PFSK-1 (cell line): ENCODE measurements around the gene FAM171A2.

Experiments used
- FOXP2 ChIP-seq: optimal IDR thresholded peaks from 2 replicates; pipeline ENCODE3; 2011; ENCODE audit warnings: borderline replicate concordance, control low read depth, inconsistent platforms; ENCODE audit not compliant: insufficient read depth; ENCODE audit errors: extremely low read length, extremely low read depth
- POLR2AphosphoS5 ChIP-seq: IDR thresholded peaks from 2 replicates; pipeline ENCODE4 v1.6.1; 2012; ENCODE audit warnings: low read depth, mild to moderate bottlenecking, control low read depth, low read length, moderate library complexity
- SIN3A ChIP-seq: IDR thresholded peaks from 2 replicates; pipeline ENCODE4 v1.6.1; 2012; ENCODE audit warnings: mild to moderate bottlenecking, low read length, moderate library complexity, borderline replicate concordance; ENCODE audit not compliant: insufficient read depth
- TAF1 ChIP-seq: IDR thresholded peaks from 2 replicates; pipeline ENCODE4 v1.6.1; 2012; ENCODE audit warnings: low read length, control low read depth, borderline replicate concordance; ENCODE audit not compliant: insufficient read depth
- TF ChIP-seq, protein P1 (sequence below), 2 experiments: IDR thresholded peaks; 2 replicates each; pipeline versions ENCODE4 v1.6.1 to v1.8.0; 2011 to 2012; ENCODE audit warnings: low read depth in 2 of 2, low read length in 2 of 2, control low read depth in 1 of 2, inconsistent platforms in 1 of 2, mild to moderate bottlenecking in 1 of 2, moderate library complexity in 1 of 2; ENCODE audit not compliant: insufficient read depth in 1 of 2

Gene FAM171A2

DNA sequence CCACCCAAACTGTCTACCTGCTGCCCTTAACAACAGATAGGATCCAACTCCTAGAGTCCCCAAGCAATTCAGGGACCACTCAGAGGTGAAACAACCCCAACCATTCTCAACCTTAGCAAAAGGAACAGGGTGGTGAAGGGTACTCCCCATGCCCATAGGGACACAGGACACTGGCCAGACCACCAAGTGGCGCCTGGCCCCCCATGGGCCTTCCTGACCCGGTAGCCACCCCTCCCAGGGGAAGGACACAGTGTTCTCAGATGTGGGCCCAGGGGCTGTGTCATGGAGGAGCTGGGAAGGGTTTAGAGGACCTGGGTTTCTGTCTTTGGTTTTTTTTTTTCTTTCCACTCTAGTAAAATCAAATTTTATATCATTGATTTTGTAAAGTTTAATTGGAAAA lies 29.3 kb downstream of the FAM171A2 start:
- no peak for TF ChIP-seq FOXP2
- TF ChIP-seq POLR2AphosphoS5, result no peak
- TF ChIP-seq SIN3A, result no peak
- no peak for TF ChIP-seq TAF1
- TF ChIP-seq, protein P1, sequence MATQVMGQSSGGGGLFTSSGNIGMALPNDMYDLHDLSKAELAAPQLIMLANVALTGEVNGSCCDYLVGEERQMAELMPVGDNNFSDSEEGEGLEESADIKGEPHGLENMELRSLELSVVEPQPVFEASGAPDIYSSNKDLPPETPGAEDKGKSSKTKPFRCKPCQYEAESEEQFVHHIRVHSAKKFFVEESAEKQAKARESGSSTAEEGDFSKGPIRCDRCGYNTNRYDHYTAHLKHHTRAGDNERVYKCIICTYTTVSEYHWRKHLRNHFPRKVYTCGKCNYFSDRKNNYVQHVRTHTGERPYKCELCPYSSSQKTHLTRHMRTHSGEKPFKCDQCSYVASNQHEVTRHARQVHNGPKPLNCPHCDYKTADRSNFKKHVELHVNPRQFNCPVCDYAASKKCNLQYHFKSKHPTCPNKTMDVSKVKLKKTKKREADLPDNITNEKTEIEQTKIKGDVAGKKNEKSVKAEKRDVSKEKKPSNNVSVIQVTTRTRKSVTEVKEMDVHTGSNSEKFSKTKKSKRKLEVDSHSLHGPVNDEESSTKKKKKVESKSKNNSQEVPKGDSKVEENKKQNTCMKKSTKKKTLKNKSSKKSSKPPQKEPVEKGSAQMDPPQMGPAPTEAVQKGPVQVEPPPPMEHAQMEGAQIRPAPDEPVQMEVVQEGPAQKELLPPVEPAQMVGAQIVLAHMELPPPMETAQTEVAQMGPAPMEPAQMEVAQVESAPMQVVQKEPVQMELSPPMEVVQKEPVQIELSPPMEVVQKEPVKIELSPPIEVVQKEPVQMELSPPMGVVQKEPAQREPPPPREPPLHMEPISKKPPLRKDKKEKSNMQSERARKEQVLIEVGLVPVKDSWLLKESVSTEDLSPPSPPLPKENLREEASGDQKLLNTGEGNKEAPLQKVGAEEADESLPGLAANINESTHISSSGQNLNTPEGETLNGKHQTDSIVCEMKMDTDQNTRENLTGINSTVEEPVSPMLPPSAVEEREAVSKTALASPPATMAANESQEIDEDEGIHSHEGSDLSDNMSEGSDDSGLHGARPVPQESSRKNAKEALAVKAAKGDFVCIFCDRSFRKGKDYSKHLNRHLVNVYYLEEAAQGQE (IDR thresholded peaks at IDR 0.05; ENCODE audit: insufficient read depth in 1 of 2, low read depth in 2 of 2, low read length in 2 of 2), result no peak

DNA sequence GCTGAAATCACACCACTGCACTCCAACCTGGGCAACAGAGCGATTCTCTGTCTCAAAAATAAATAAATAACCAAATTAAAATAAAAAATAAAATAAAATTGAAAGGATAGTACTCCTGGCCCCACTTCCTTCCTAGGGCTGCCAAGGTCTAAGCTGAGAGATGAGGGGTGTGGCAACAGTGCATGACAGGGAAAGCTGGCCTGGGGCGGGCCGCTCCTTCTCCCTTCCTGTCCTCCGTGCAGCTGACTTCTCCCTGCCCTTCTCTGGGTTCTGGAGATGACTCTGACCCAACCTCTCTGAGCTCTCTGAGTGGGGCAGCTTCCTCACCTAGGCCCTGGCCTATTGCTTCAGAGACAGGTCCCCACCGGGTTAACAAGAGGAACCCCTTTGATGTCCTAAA lies 30.3 kb downstream of the FAM171A2 start:
- TF ChIP-seq, protein P1 (IDR thresholded peaks at IDR 0.05; ENCODE audit: insufficient read depth in 1 of 2, low read depth in 2 of 2, low read length in 2 of 2), result no peak
- no peak for TF ChIP-seq FOXP2
- TF ChIP-seq TAF1, result no peak
- no peak for TF ChIP-seq POLR2AphosphoS5
- no peak for TF ChIP-seq SIN3A

DNA sequence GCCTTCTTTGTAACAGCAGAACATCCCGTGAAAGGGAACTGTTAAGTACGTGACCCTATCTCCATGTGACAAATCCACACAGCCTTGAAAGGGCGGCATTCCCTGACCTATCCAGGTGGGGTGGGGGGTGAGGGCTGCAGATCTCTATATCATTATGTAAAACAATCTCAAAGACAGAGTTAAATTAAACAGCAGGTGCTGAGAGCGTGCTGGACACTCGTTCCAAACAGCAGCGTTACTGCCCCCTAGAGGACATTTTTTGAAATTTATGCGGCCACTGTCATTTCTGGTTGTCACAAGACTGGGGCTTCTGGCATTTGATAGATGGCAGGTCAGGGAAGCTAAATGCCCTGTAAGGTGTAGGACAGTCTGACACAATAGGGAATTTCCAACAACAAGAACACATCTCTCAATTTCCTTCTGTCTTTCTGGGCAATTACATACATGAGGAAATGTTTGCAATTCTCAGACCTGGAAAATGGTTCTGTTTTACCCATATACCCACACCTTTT lies 32.3 kb downstream of the FAM171A2 start:
- TF ChIP-seq TAF1 (no peak), SIN3A (no peak), POLR2AphosphoS5 (no peak), FOXP2 (no peak)
- TF ChIP-seq, protein P1 (IDR thresholded peaks at IDR 0.05; ENCODE audit: insufficient read depth in 1 of 2, low read depth in 2 of 2, low read length in 2 of 2), result no peak

DNA sequence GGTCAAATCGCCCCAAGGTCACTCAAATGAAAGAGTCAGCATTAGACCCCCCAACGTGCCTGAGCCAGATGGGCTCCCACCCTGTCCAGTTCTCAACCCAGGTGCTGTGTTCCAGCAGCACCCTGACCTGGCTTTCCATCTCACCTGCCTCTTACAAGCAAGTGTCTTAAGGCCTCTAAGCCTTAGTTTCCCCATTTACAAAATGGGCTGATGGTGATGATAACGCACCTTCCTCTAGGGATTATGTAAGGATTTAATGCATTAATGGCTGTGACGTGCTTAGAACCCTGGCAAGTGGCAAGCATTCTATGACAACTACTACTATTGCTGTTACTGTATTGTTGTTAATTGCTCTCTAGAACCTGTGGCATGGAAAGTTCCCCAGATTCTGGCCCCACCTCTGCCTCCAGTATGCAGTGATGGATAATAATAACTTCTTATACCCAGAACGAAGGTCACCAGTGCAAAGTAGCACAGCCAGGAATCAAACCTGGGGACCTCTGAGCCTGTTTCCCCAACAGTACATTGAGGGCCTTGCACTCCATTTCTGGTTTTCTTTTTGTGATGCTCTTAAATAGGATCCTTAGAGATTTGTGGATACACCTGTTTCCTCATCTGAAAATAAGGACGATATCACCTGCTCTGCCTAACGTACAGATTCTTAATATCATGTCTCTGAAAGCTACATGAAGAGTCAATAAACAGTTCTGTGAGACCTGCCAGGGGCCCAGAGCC lies 35.8 kb downstream of the FAM171A2 start:
- TF ChIP-seq TAF1 (no peak), POLR2AphosphoS5 (no peak), FOXP2 (no peak), SIN3A (no peak)
- TF ChIP-seq, protein P1 (IDR thresholded peaks at IDR 0.05; ENCODE audit: insufficient read depth in 1 of 2, low read depth in 2 of 2, low read length in 2 of 2), result no peak
